ENCODE measurements around the gene DOCK11. TPM values are rescaled to one million over a fixed set of nuclear protein-coding genes. Genes with fewer than 3 reads are reported as not detected.

Gene DOCK11
- polyA plus RNA-seq, 1 of the 3 experiments (the other 2 are of a cell fraction), result 34.8 TPM

DNA sequence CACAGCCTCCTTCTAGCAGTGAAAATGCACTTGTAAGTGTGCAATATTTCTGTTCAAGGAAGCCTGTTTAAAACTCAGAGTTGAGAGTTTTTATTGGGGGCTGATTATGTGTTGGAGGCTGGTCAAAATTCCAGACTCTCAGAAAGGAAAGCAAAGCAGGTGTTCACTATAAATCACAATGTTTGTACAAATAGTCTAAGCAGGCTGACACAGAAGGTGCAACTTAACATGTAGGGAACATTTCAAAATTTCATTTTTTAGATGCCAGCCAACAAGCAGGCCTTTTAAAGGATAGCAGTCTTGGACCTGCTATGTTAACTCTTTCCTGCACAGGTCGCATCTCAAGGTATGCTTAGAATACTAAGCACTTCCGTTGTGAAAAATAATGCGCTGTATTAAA, 119.5 kb downstream of the DOCK11 start:
- WGBS (ENCODE audit: low lambda C conversion rate), result 67% methylated on average over 3 of the region's 3 CpGs
- H3K36me3 ChIP-seq (replicated peaks in 1 of 2; ENCODE audit: control insufficient read depth in 1 of 2, insufficient read depth in 2 of 2, low read length in 1 of 2), result peaks cover 4 to 39% of the 10 kb centered on the region in 2 experiments
- no peak overlapping the region for H3K27ac ChIP-seq (ENCODE audit: low read depth in 2 of 2, low read length in 1 of 2)
- no peaks in the 10 kb centered on the region for H4K20me1 ChIP-seq (ENCODE audit: insufficient read depth)
- H3K9ac ChIP-seq, result no peak overlapping the region
- H3K27me3 ChIP-seq (ENCODE audit: insufficient read depth), result no peaks in the 10 kb centered on the region
- no peaks in the 10 kb centered on the region for H3F3A ChIP-seq (replicated peaks; ENCODE audit: insufficient read depth)
- no peaks in the 10 kb centered on the region for H3K79me2 ChIP-seq (ENCODE audit: insufficient read depth)
- no peak overlapping the region for H2AFZ ChIP-seq (ENCODE audit: low read depth)
- H3K4me2 ChIP-seq, result no peak overlapping the region
- TF ChIP-seq YY1 (IDR thresholded peaks at IDR 0.05; ENCODE audit: low read depth), result no peak
- no peak for TF ChIP-seq FOXM1 (IDR thresholded peaks at IDR 0.05; ENCODE audit: low read depth)
- no peak for TF ChIP-seq EP300 (IDR thresholded peaks at IDR 0.05; ENCODE audit: borderline replicate concordance in 1 of 2, low read depth in 1 of 2, low read length in 1 of 2)
- TF ChIP-seq RFX5 (IDR thresholded peaks at IDR 0.05; ENCODE audit: low read length), result no peak
- TF ChIP-seq, protein P1, sequence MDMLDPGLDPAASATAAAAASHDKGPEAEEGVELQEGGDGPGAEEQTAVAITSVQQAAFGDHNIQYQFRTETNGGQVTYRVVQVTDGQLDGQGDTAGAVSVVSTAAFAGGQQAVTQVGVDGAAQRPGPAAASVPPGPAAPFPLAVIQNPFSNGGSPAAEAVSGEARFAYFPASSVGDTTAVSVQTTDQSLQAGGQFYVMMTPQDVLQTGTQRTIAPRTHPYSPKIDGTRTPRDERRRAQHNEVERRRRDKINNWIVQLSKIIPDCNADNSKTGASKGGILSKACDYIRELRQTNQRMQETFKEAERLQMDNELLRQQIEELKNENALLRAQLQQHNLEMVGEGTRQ (IDR thresholded peaks at IDR 0.05; ENCODE audit: borderline replicate concordance, low read depth, low read length), result no peak
- no peak for TF ChIP-seq MEF2A (IDR thresholded peaks at IDR 0.05; ENCODE audit: borderline replicate concordance, low read depth)
- no peak for TF ChIP-seq TCF12 (IDR thresholded peaks at IDR 0.05)
- TF ChIP-seq, protein P2, sequence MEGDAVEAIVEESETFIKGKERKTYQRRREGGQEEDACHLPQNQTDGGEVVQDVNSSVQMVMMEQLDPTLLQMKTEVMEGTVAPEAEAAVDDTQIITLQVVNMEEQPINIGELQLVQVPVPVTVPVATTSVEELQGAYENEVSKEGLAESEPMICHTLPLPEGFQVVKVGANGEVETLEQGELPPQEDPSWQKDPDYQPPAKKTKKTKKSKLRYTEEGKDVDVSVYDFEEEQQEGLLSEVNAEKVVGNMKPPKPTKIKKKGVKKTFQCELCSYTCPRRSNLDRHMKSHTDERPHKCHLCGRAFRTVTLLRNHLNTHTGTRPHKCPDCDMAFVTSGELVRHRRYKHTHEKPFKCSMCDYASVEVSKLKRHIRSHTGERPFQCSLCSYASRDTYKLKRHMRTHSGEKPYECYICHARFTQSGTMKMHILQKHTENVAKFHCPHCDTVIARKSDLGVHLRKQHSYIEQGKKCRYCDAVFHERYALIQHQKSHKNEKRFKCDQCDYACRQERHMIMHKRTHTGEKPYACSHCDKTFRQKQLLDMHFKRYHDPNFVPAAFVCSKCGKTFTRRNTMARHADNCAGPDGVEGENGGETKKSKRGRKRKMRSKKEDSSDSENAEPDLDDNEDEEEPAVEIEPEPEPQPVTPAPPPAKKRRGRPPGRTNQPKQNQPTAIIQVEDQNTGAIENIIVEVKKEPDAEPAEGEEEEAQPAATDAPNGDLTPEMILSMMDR (IDR thresholded peaks at IDR 0.05), result no peak
- no peak for TF ChIP-seq ELF1 (IDR thresholded peaks at IDR 0.05)
- TF ChIP-seq, protein P3, sequence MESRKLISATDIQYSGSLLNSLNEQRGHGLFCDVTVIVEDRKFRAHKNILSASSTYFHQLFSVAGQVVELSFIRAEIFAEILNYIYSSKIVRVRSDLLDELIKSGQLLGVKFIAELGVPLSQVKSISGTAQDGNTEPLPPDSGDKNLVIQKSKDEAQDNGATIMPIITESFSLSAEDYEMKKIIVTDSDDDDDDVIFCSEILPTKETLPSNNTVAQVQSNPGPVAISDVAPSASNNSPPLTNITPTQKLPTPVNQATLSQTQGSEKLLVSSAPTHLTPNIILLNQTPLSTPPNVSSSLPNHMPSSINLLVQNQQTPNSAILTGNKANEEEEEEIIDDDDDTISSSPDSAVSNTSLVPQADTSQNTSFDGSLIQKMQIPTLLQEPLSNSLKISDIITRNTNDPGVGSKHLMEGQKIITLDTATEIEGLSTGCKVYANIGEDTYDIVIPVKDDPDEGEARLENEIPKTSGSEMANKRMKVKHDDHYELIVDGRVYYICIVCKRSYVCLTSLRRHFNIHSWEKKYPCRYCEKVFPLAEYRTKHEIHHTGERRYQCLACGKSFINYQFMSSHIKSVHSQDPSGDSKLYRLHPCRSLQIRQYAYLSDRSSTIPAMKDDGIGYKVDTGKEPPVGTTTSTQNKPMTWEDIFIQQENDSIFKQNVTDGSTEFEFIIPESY (IDR thresholded peaks at IDR 0.05; ENCODE audit: borderline replicate concordance, low read depth), result no peak
- TF ChIP-seq, protein P4, sequence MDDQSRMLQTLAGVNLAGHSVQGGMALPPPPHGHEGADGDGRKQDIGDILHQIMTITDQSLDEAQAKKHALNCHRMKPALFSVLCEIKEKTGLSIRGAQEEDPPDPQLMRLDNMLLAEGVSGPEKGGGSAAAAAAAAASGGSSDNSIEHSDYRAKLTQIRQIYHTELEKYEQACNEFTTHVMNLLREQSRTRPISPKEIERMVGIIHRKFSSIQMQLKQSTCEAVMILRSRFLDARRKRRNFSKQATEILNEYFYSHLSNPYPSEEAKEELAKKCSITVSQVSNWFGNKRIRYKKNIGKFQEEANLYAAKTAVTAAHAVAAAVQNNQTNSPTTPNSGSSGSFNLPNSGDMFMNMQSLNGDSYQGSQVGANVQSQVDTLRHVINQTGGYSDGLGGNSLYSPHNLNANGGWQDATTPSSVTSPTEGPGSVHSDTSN (IDR thresholded peaks at IDR 0.05), result no peak
- no peak for TF ChIP-seq FOXJ3 (CRISPR knock-in tag; IDR thresholded peaks at IDR 0.05)
- no peak for TF ChIP-seq RAD21 (IDR thresholded peaks at IDR 0.05; ENCODE audit: low read length)
- no peaks in the 10 kb centered on the region for H3K9me2 ChIP-seq
- H3K9me3 ChIP-seq, result no peaks in the 10 kb centered on the region
- DNase-seq, result no peak
- H3K4me1 ChIP-seq (ENCODE audit: control insufficient read depth in 1 of 2, insufficient read depth in 2 of 2, low read depth in 1 of 2, low read length in 1 of 2), result no peaks in the 10 kb centered on the region
- H3K4me3 ChIP-seq (ENCODE audit: low read depth in 2 of 2, low read length in 1 of 2), result no peak overlapping the region
- ChIA-PET POLR2A (no interaction called here), CTCF (interaction anchor here (1.2 to 2.8 kb wide), 2 partner anchors 12 to 13 kb away, joined by 3 to 9 read pairs; no protein-coding TSS in a partner anchor)
